RWPE2 (cell line): ENCODE measurements around the gene IARS1.

ENCODE experiments used
- ATAC-seq: fragments of 200-7000 bp; cut with Tn5 transposase; 3 replicates; pipeline ENCODE4 v1.9.1; 2021; ENCODE audit warnings: low read depth
- DNase-seq: peaks from one replicate; pipeline ENCODE4 v3.0.0-alpha.2; 2020; ENCODE audit warnings: low spot score
- H3K27ac ChIP-seq: fragments of 450-650 bp; 2 replicates; pipeline ENCODE4 v1.5.1; 2017; ENCODE audit warnings: mild to moderate bottlenecking; ENCODE audit not compliant: poor library complexity, severe bottlenecking
- H3K27me3 ChIP-seq: fragments of 250-450 bp; sonication (Bioruptor Pico); 2 replicates; pipeline ENCODE4 v1.5.1; 2021; ENCODE audit warnings: mild to moderate bottlenecking, moderate library complexity; ENCODE audit not compliant: insufficient read depth, poor library complexity, severe bottlenecking
- H3K36me3 ChIP-seq: fragments of 250-450 bp; sonication (Bioruptor Pico); 2 replicates; pipeline ENCODE4 v1.5.1; 2020; ENCODE audit warnings: low read depth, mild to moderate bottlenecking, moderate library complexity
- H3K4me1 ChIP-seq: fragments of 250-450 bp; sonication (Bioruptor Pico); 2 replicates; pipeline ENCODE4 v1.5.1; 2021; ENCODE audit warnings: mild to moderate bottlenecking, moderate library complexity; ENCODE audit not compliant: insufficient read depth, poor library complexity, severe bottlenecking
- H3K4me3 ChIP-seq: fragments of 250-450 bp; sonication (Bioruptor Pico); 2 replicates; pipeline ENCODE4 v1.5.1; 2021; ENCODE audit warnings: mild to moderate bottlenecking, moderate library complexity; ENCODE audit not compliant: severe bottlenecking
- H3K9me3 ChIP-seq: fragments of 250-450 bp; sonication (Bioruptor Pico); 2 replicates; pipeline ENCODE4 v1.5.1; 2021; ENCODE audit warnings: mild to moderate bottlenecking, moderate library complexity; ENCODE audit not compliant: severe bottlenecking
- CTCF ChIP-seq: fragments of 450-650 bp; IDR thresholded peaks from one replicate; pipeline ENCODE4 v1.5.1; 2017; ENCODE audit warnings: mild to moderate bottlenecking, moderate library complexity; ENCODE audit not compliant: poor library complexity, severe bottlenecking

IARS1 gene

DNA sequence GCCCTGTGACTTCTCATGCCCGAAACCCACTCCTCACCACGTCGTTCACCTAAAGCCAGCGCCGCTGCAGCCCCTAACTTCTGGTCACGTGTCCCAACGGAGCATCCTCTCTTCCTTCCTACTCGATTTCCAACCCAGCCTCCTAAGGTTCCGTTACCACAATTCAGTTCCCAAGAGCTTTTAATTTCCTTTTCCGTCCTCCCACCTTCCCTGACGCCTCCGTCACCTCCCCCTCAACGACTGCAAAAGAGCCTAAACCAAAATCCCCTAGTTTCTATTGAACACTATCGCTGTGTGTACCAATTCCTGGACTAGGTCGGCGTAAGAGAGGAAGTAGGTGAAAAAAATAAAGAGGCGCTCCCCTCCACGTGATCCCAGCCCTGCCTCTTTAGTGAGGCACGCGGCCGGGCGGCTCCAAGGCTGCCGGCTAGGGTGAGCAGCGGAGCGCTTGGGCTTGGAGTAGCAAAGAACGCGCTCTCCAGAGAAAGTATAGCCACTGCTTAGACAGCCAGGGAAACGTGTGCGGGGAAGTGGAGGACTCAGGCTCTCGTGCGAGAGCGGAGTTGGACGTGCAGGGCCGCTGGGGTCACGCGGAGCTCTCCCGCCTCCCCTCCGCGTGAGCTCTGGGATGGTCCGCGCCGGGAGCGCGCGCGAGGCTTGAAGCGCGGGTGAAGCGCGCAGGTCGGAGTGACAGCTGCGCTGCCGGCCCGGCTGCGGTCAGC is 31.9 kb upstream of the IARS1 start, which contains the start of the genes CENPP and NOL8:
CENPP (plus strand) TSS at position 685 of the 722 bp plus-strand sequence.
NOL8 (minus strand) TSS at position 82 of the 722 bp plus-strand sequence. CDS start 1,189 bp downstream, outside the sequence.
- Histone ChIP-seq H3K27ac (peak within 1 kb of the TSS; percentile 73), H3K4me3 (peak within 1 kb of the TSS; percentile 70), H3K27me3 (no peaks in the 10 kb centered on the region), H3K9me3 (no peaks in the 10 kb centered on the region), H3K36me3 (peaks cover 34% of the 10 kb centered on the region), H3K4me1 (peaks cover 18% of the 10 kb centered on the region)
- ATAC-seq (peak; percentile 86), DNase-seq (peak; percentile 82)
- TF ChIP-seq CTCF: no peak

DNA sequence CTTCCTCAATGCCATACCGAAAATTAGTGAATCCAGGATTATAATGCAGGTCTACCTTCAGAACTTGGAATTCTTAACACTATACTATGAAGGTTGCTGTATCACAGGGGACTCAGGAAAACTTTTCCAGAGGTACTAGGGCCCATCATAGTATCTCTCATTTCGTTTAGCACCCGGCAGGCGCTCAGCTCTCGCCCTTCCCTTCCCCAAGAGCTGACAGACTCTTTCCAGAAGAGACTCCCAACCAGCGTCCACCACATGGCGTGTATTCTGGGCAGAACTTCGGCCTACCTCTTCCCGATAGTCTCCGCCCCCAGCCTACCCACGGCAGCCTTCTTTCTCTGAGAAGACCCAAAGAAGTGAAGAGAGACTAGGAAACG is 31.4 kb upstream of the IARS1 start:
- no peak for DNase-seq
- Histone ChIP-seq H3K4me3 (peak overlapping the region; percentile 70), H3K36me3 (peaks cover 38% of the 10 kb centered on the region), H3K27me3 (no peaks in the 10 kb centered on the region), H3K27ac (peak overlapping the region; percentile 73), H3K4me1 (peaks cover 18% of the 10 kb centered on the region), H3K9me3 (no peaks in the 10 kb centered on the region)
- no peak for TF ChIP-seq CTCF
- peak; percentile 38 for ATAC-seq

DNA sequence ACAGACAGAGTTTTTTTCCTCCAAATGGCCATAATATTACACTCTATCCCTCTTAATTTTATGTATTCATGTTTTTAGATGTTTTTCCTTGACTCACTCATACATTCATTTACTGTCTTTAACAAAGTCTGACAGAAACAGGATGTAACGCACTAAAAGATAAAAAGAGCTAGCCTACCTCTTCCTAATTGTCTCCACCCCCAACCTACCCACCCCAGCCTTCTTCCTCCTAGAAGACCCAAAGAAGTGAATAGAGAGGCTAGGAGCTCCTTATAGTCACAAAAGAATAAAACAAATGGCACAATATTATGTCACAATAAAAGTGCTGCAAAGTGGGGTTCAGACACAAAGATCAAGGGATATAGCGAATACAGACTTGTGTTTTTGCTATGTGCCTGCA is 30.9 kb upstream of the IARS1 start:
- no peak for TF ChIP-seq CTCF
- H3K36me3 ChIP-seq: peaks cover 43% of the 10 kb centered on the region
- no peaks in the 10 kb centered on the region for H3K27me3 ChIP-seq
- H3K27ac ChIP-seq: peak overlapping the region; percentile 73
- peak overlapping the region; percentile 70 for H3K4me3 ChIP-seq
- DNase-seq (no peak), ATAC-seq (no peak)
- peaks cover 18% of the 10 kb centered on the region for H3K4me1 ChIP-seq
- no peaks in the 10 kb centered on the region for H3K9me3 ChIP-seq

- Histone ChIP-seq H3K4me3 (no peak overlapping the region), H3K27me3 (no peaks in the 10 kb centered on the region), H3K4me1 (peaks cover 14% of the 10 kb centered on the region), H3K36me3 (peaks cover 72% of the 10 kb centered on the region), H3K27ac (no peak overlapping the region), H3K9me3 (no peaks in the 10 kb centered on the region)
- DNase-seq (no peak), ATAC-seq (no peak)
- no peak for TF ChIP-seq CTCF
These were observed 22.0 kb upstream of the IARS1 start for GRCh38 chr9:92315456-92315855.

DNA sequence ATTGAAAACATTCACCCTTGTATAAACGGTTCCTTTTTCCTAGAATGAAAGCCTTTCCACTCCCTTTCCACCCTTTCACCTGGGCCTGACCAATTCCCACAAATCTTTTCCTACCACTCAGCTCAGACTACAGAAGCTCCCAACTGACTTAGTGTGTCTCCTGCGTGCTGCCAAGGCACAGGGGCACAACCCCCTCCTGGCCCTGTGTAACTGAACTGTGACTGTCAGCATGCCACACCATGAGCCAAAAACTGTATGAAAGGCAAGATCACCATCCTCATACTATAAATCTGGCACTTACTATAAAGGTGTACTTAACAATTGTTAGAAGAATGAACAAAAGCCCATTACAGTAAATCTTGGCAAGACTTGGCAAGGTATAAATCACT is 20.1 kb upstream of the IARS1 start:
- H3K4me1 ChIP-seq: peaks cover 14% of the 10 kb centered on the region
- ATAC-seq (peak; percentile 19; the same call in 2 of the 3 replicates), DNase-seq (no peak)
- peak overlapping the region; percentile 71 for H3K27ac ChIP-seq
- no peak for TF ChIP-seq CTCF
- peaks cover 74% of the 10 kb centered on the region for H3K36me3 ChIP-seq
- H3K4me3 ChIP-seq: no peak overlapping the region
- no peaks in the 10 kb centered on the region for H3K27me3 ChIP-seq
- H3K9me3 ChIP-seq: no peaks in the 10 kb centered on the region
